ENCODE measurements around the gene NEUROG1. TPM values are rescaled to one million over a fixed set of nuclear protein-coding genes. Genes with fewer than 3 reads are reported as not detected.

The NEUROG1 gene
- total RNA-seq, 1 donor from 2014 or later: not detected

GRCh38 chr5:135561266-135561665, 25.5 kb upstream of the NEUROG1 start:
- DNase-seq (ENCODE audit: low spot score, unreplicated experiment): no peak
- Mint-ChIP-seq H3K4me1 (ENCODE audit: low read depth) (no peaks in the 10 kb centered on the region), H3K9me3 (ENCODE audit: low read depth) (no peaks in the 10 kb centered on the region), H3K36me3 (ENCODE audit: insufficient read depth) (no peaks in the 10 kb centered on the region), H3K27ac (no peak overlapping the region), H3K27me3 (peaks cover 65% of the 10 kb centered on the region), H3K4me3 (ENCODE audit: low read depth) (no peak overlapping the region)
- no peak for TF ChIP-seq CTCF (IDR thresholded peaks at IDR 0.05; ENCODE audit: unreplicated experiment)

- Mint-ChIP-seq H3K27me3 (peaks cover 66% of the 10 kb centered on the region), H3K27ac (no peak overlapping the region), H3K36me3 (ENCODE audit: insufficient read depth) (no peaks in the 10 kb centered on the region), H3K4me3 (ENCODE audit: low read depth) (no peak overlapping the region), H3K9me3 (ENCODE audit: low read depth) (no peaks in the 10 kb centered on the region), H3K4me1 (ENCODE audit: low read depth) (no peaks in the 10 kb centered on the region)
- DNase-seq (ENCODE audit: low spot score, unreplicated experiment): peak; percentile 79
- TF ChIP-seq CTCF (IDR thresholded peaks at IDR 0.05; ENCODE audit: unreplicated experiment): peak; percentile 90
Observed at GRCh38 chr5:135560858-135561257, 25.1 kb upstream of the NEUROG1 start.

- no peak overlapping the region for H3K27ac Mint-ChIP-seq
- H3K4me3 Mint-ChIP-seq (ENCODE audit: low read depth): no peak overlapping the region
- H3K36me3 Mint-ChIP-seq (ENCODE audit: insufficient read depth): no peaks in the 10 kb centered on the region
- no peaks in the 10 kb centered on the region for H3K9me3 Mint-ChIP-seq (ENCODE audit: low read depth)
- peaks cover 56% of the 10 kb centered on the region for H3K27me3 Mint-ChIP-seq
- no peak for DNase-seq (ENCODE audit: low spot score, unreplicated experiment)
- H3K4me1 Mint-ChIP-seq (ENCODE audit: low read depth): no peaks in the 10 kb centered on the region
- no peak for TF ChIP-seq CTCF (IDR thresholded peaks at IDR 0.05; ENCODE audit: unreplicated experiment)
Observed at GRCh38 chr5:135559354-135559753, 23.6 kb upstream of the NEUROG1 start.

GRCh38 chr5:135557076-135557838, 21.5 kb upstream of the NEUROG1 start:
- peaks cover 58% of the 10 kb centered on the region for H3K27me3 Mint-ChIP-seq
- no peak for DNase-seq (ENCODE audit: low spot score, unreplicated experiment)
- TF ChIP-seq CTCF (IDR thresholded peaks at IDR 0.05; ENCODE audit: unreplicated experiment): no peak
- H3K27ac Mint-ChIP-seq: no peak overlapping the region
- H3K36me3 Mint-ChIP-seq (ENCODE audit: insufficient read depth): no peaks in the 10 kb centered on the region
- H3K4me3 Mint-ChIP-seq (ENCODE audit: low read depth): no peak overlapping the region
- H3K4me1 Mint-ChIP-seq (ENCODE audit: low read depth): no peaks in the 10 kb centered on the region
- no peaks in the 10 kb centered on the region for H3K9me3 Mint-ChIP-seq (ENCODE audit: low read depth)

GRCh38 chr5:135556620-135557019, 20.9 kb upstream of the NEUROG1 start:
- TF ChIP-seq CTCF (IDR thresholded peaks at IDR 0.05; ENCODE audit: unreplicated experiment): no peak
- peaks cover 58% of the 10 kb centered on the region for H3K27me3 Mint-ChIP-seq
- DNase-seq (ENCODE audit: low spot score, unreplicated experiment): no peak
- no peaks in the 10 kb centered on the region for H3K36me3 Mint-ChIP-seq (ENCODE audit: insufficient read depth)
- H3K27ac Mint-ChIP-seq: no peak overlapping the region
- H3K4me3 Mint-ChIP-seq (ENCODE audit: low read depth): no peak overlapping the region
- no peaks in the 10 kb centered on the region for H3K9me3 Mint-ChIP-seq (ENCODE audit: low read depth)
- H3K4me1 Mint-ChIP-seq (ENCODE audit: low read depth): peaks cover 1% of the 10 kb centered on the region
